Smooth muscle cell of the brain vasculature (primary cell): ENCODE results near the gene LCN9.
"Not testable (repeated sequence)": the region's sequence is repeated elsewhere in the genome, so short reads cannot be mapped to it uniquely, and the experiment has no call there.

Experiments
- DNase-seq: peaks from one replicate; pipeline ENCODE4 v3.0.0-alpha.2; 2012; ENCODE audit warnings: low read depth, low spot score

LCN9 gene

GRCh38 chr9:135671591-135672041 lies 8.5 kb downstream of the LCN9 start:
- DNase-seq: no peak

DNA sequence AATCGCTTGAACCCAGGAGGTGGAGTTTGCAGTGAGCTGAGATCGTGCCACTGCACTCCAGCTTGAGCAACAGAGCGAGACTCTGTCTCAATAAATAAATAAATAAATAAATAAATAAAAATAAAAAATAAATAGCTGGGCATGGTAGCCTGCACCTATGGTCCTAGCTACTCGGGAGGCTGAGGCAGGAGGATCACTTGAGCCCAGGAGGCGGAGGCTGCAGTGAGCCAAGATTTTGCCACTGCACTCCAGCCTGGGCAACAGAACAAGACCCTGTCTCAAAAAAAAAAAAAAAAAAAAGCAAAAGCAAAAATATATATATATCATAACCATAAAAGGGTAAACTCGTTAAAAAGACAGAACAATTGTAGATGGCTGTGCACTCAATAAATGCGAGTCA lies 9.7 kb downstream of the LCN9 start:
- DNase-seq: not testable (repeated sequence)

GRCh38 chr9:135673941-135674340 lies 10.8 kb downstream of the LCN9 start:
- DNase-seq: no peak

DNA sequence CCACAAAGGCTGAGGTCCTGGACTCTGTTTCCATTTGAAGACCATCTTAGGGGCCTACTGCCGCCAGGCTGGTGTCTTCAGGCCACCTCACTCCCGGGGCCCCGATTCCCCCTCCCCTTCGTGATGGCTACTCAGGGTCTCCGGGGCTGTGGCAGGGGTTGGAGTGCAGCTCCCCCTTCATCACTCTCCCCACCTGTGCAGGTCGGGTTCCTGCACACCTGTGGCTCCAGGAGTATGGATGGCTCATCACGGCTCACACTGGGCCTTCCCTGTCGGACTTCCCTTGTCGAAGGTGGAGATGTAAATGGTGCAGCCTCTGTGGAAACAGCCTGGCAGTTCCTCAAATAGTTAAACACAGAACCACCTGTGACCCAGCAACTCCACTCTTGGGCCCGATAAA lies 11.9 kb downstream of the LCN9 start:
- no peak for DNase-seq

DNA sequence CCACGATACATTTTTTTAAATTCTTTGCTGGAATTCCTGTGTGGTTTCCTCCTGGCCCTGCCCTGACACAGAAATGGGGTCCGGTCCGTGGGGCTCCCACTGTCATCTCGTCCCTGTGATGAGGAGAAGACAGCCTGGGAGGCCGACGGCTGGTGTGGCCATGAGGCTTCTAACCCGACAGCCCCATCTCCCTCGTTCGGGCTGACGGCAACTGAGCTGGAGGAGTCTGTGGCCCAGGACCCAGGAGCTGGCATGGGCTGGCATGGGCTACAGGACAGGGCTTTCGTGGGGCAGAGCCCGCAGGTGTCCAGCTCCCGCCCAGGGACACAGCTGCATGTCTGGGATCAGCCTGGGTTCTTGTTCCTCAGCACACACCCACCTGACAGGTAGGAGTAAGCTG lies 13.8 kb downstream of the LCN9 start:
- DNase-seq: no peak

DNA sequence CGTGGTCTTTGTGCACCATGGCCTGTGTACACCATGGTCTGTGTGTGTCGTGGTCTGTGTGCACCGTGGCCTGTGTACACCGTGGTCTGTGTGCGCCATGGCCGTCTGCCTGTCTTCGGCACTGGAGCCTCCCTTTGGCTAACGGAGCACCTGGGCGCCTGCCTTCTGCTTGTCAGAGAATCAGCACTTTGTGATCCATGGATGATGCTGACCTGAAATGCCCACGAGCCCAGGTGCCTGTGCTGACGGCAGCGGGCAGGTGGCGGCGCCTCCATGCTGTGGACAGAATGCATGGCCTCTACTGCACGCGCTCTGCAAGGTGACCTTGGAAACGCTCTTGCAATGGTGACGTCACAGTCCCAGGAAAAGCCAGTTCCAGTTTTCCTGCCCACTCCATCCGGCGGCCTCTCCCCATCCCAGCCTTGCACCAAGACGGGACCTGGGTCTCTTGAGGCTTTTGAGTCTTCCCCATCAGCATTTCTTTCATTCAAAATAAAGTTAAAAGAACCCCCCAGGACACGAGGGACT lies 14.6 kb downstream of the LCN9 start:
- DNase-seq: no peak

DNA sequence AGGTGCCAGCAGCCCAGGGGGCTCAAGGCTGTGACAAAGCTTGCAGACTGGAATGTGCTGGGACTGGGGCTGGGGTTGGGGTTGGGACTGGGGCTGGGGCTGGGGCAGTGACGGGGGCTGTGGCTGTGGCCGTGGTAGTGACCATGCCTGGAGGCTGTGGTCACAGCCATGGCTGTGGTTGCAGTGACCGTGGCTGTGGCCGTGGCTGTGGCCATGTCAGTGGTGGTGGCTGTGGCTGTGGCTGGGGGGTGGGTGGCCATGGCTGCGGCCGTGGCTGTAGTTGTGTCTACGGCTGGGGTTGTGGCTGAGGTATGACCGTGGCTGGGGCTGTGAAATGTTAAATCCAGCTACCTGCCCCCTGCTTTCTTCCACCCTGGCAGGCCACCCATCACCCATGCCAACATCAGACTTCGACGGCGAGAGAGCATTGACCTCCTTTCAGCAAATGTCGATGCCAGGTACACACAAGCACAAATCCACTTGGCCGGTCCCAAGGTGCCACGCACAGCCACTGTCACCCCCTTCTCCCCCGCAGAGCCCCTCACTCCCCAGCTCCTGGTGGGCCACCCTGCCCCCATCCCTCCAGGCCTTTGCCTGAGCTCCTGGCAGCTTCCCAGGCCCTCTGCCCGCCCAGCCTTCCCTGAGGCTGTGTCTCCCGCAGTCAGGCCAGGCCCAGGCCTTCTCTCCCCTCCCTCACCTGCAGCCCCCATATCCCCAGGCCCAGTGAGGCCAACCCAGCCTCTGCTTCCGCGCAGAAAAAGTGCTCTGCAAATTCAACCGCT lies 15.3 kb downstream of the LCN9 start:
- no peak for DNase-seq

- DNase-seq: no peak
Measured at GRCh38 chr9:135680056-135680455, 16.9 kb downstream of the LCN9 start.

DNA sequence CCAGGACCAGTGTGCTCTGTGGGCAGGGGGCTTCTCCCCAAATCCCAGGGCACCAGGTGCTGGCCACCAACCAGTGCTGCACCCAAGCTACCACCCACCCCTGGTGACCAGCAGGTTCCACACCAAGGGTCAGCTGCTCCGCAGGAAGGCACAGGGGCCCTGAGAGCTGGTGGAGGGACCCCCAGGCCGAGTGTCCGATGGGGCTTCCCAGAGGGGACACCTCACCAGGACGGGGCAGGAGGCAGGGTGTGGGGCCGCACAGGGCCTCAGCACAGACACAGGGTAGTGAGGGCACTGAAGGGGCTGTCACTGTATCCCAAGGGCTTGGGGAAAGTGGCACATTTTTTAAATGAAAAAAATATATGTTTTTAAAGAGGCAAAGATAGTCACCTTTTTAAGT lies 18.1 kb downstream of the LCN9 start:
- no peak for DNase-seq

GRCh38 chr9:135683401-135684034 lies 20.4 kb downstream of the LCN9 start:
- no peak for DNase-seq

GRCh38 chr9:135684691-135685090 lies 21.6 kb downstream of the LCN9 start:
- no peak for DNase-seq

DNA sequence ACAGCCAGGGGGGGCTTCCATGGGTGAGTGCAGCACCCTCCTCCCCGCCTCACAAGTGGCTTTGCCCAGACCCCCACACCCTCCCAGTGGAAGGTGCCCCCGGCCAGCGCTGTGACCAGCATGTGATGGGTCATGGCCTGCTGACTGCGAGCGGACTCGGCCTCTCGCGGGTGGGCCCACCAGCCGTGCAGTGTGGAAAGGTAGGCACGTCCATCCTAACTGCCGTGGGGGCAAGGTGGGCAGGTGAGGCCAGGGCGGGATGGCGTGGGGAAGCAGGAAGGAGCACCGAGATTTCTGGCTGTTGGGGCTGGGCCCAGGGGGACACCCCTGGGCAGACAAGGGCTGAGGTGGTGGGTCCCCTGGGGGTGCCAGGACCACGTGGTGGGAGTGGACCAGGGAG lies 24.1 kb downstream of the LCN9 start:
- DNase-seq: no peak

DNA sequence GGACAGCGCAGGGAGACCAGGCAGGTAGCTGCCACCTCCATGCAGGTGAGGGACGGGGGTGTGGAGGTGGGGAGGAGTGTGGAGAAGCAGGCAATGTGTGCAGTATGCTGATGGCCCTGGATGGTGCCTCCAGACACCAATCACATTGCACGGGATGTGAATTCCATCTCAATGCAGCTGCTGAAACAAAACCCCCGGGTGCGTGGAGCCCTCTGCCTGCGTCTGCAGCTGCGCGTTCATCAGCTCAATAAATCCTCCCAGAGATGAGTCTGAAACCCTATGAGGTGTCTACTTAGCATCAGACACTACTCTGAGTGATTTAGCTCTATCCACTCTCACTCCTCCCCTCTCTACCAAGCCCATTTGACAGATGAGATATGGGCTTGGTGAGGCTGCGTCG lies 25.9 kb downstream of the LCN9 start:
- no peak for DNase-seq

- no peak for DNase-seq
Measured at GRCh38 chr9:135690836-135691570, 27.9 kb downstream of the LCN9 start.

- no peak for DNase-seq
Measured at GRCh38 chr9:135692410-135692809, 29.3 kb downstream of the LCN9 start.

GRCh38 chr9:135693265-135693664 lies 30.2 kb downstream of the LCN9 start:
- no peak for DNase-seq

- no peak for DNase-seq
Measured at GRCh38 chr9:135693771-135694170, 30.7 kb downstream of the LCN9 start.

GRCh38 chr9:135694414-135694813 lies 31.3 kb downstream of the LCN9 start:
- no peak for DNase-seq

GRCh38 chr9:135695036-135695435 lies 31.9 kb downstream of the LCN9 start:
- no peak for DNase-seq

DNA sequence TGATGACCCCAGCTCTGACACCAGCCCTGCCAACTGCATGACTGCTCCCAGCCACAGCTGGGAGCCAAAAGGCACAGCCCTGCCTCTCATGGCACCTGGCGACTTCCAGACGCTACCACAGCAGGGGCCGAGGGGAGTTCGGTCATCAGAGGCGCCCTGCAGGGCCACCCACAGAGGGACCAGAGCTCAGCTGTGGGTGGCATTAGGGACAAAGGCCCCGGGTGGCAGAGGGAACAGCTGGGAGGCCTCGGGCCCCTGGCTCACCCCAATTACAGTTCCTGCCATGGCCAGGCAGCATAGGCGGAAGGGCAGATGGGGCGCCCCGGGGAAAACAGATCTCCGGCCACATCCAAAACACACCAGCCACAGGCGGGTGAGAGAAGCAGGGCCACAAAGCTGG lies 32.5 kb downstream of the LCN9 start:
- DNase-seq: no peak

GRCh38 chr9:135696446-135696845 lies 33.3 kb downstream of the LCN9 start:
- DNase-seq: no peak

DNA sequence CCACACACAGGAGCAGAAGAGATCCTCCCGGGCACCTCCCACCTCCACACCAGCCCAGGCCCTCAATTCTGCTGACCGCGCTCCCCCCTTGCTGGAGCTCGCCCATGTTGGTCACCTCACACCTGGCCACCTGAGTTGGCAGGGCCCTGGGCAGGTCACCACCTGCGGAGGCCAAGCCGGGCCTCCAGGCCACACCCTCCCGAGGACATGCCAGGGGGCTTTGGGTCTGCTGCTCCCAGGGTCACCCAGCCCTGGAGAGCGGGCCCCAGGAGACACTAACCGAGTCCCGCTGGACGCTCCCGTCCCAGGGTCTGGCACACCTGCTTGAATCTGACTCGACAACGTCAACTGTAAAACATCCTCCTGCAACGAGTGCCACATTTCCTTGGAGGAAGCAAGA lies 34.1 kb downstream of the LCN9 start:
- DNase-seq: no peak
